Measurements from ENCODE around the gene CILP2. TPM values are rescaled to one million over a fixed set of nuclear protein-coding genes. Genes with fewer than 3 reads are reported as not detected.

Gene CILP2
- polyA plus RNA-seq (ENCODE audit: insufficient read length in 10 of 10) = 10 to 100 TPM in 1 of 10 donors, 1 to 10 TPM in 6, under 1 TPM in 3; 0.36 to 10.8 (median 3.6) TPM
- long read RNA-seq, donor 1, full-length matches to known transcripts = 3 of 3 reads
- long read RNA-seq, donor 1, partial matches to known transcripts = 0 of 3 reads
- long read RNA-seq, donor 1, other reads (novel, unspliced or antisense) = 0 of 3 reads
- long read RNA-seq, donor 2 = 0 reads
- long read RNA-seq, donor 3 = 0 reads
- long read RNA-seq, donor 4, full-length matches to known transcripts = 1 of 1 reads
- long read RNA-seq, donor 4, partial matches to known transcripts = 0 of 1 reads
- long read RNA-seq, donor 4, other reads (novel, unspliced or antisense) = 0 of 1 reads
- long read RNA-seq, donor 5 = 0 reads
- long read RNA-seq, donor 6, full-length matches to known transcripts = 6 of 6 reads
- long read RNA-seq, donor 6, partial matches to known transcripts = 0 of 6 reads
- long read RNA-seq, donor 6, other reads (novel, unspliced or antisense) = 0 of 6 reads
- long read RNA-seq, donor 7, full-length matches to known transcripts = 2 of 2 reads
- long read RNA-seq, donor 7, partial matches to known transcripts = 0 of 2 reads
- long read RNA-seq, donor 7, other reads (novel, unspliced or antisense) = 0 of 2 reads
- long read RNA-seq, donor 8 = 0 reads
- long read RNA-seq, donor 9 = 0 reads

GRCh38 chr19:19538061-19538784 is at the start of gene CILP2:
TSS of gene CILP2 (plus strand) at chr19:19538265. CDS start at chr19:19538350, 85 bp downstream.
- peak in 2 of 3 donors; percentile 44 to 71 for DNase-seq

- DNase-seq = peak; percentile 86 to 95 (median 93)
Measured at GRCh38 chr19:19488875-19489690, 49.0 kb upstream of the CILP2 start.

GRCh38 chr19:19489804-19490204 is 48.3 kb upstream of the CILP2 start:
- DNase-seq = peak in 1 of 3 donors; percentile 31

- peak; percentile 83 to 93 (median 89) for DNase-seq
Measured at GRCh38 chr19:19490214-19490968, 47.7 kb upstream of the CILP2 start.

- no peak for DNase-seq
Measured at GRCh38 chr19:19491321-19492025, 46.6 kb upstream of the CILP2 start.

- no peak for DNase-seq
Measured at GRCh38 chr19:19492026-19492610, 45.9 kb upstream of the CILP2 start.

GRCh38 chr19:19493841-19494546 is 44.1 kb upstream of the CILP2 start:
- no peak for DNase-seq

- no peak for DNase-seq
Measured at GRCh38 chr19:19495614-19496603, 42.2 kb upstream of the CILP2 start.

GRCh38 chr19:19498255-19498991 is 39.6 kb upstream of the CILP2 start:
- DNase-seq = no peak

- no peak for DNase-seq
Measured at GRCh38 chr19:19499272-19499995, 38.6 kb upstream of the CILP2 start.

- DNase-seq = no peak
Measured at GRCh38 chr19:19500975-19501644, 37.0 kb upstream of the CILP2 start.

- no peak for DNase-seq
Measured at GRCh38 chr19:19501798-19502197, 36.3 kb upstream of the CILP2 start.

GRCh38 chr19:19502281-19502680 is 35.8 kb upstream of the CILP2 start:
- no peak for DNase-seq

- DNase-seq = no peak
Measured at GRCh38 chr19:19502808-19503602, 35.1 kb upstream of the CILP2 start.

Data from muscle of back (tissue), 13 donors.